Activated CD8-positive, alpha-beta memory T cell treated with anti-CD3 and anti-CD28 coated beads, Interleukin-2, amount 50 U/mL, for 1 hour (primary cell): ENCODE results near the gene NVL.

ENCODE experiments used
- DNase-seq: peaks from one replicate; pipeline ENCODE4 v3.0.0-alpha.2; 2020; ENCODE audit errors: extremely low read depth

The NVL gene

GRCh38 chr1:224196813-224197600, 133.0 kb downstream of the NVL start:
- no peak for DNase-seq

- DNase-seq, result no peak
Observed at GRCh38 chr1:224193319-224193966, 136.5 kb downstream of the NVL start.

GRCh38 chr1:224192082-224192788, 137.7 kb downstream of the NVL start:
- DNase-seq, result no peak

- DNase-seq, result no peak
Observed at GRCh38 chr1:224189561-224189960, 140.4 kb downstream of the NVL start.

GRCh38 chr1:224188286-224188685, 141.7 kb downstream of the NVL start:
- DNase-seq, result no peak

GRCh38 chr1:224185208-224185607, 144.8 kb downstream of the NVL start:
- no peak for DNase-seq

GRCh38 chr1:224183591-224184312, 146.2 kb downstream of the NVL start:
- DNase-seq, result no peak

GRCh38 chr1:224182866-224183590, 146.9 kb downstream of the NVL start, which contains the start of gene DEGS1:
DEGS1 (plus strand) TSS chr1:224183240; CDS start chr1:224183337, 97 bp downstream.
- peak; percentile 58 for DNase-seq

- no peak for DNase-seq
Observed at GRCh38 chr1:224182057-224182865, 147.7 kb downstream of the NVL start.

- no peak for DNase-seq
Observed at GRCh38 chr1:224181453-224181810, 148.5 kb downstream of the NVL start.

GRCh38 chr1:224180783-224181452, 149.1 kb downstream of the NVL start:
- no peak for DNase-seq

GRCh38 chr1:224178894-224179293, 151.1 kb downstream of the NVL start:
- DNase-seq, result no peak

GRCh38 chr1:224177356-224177999, 152.5 kb downstream of the NVL start:
- DNase-seq, result no peak
